ENCODE results near the gene TRIM28. TPM values are rescaled to one million over a fixed set of nuclear protein-coding genes. Genes with fewer than 3 reads are reported as not detected.

The TRIM28 gene
- total and polyA plus RNA-seq, 12 donors: 161 to 302 (median 240) TPM

- Histone ChIP-seq H3K4me3 (no peak overlapping the region), H3K27ac (no peak overlapping the region), H3K4me1 (replicated peaks in 1 of 2) (peaks cover 26 to 36% of the 10 kb centered on the region in 2 donors), H3K9me3 (replicated peaks in 1 of 3) (no peaks in the 10 kb centered on the region), H3K27me3 (no peaks in the 10 kb centered on the region), H3K36me3 (replicated peaks in 1 of 2) (peaks cover 0 to 66% of the 10 kb centered on the region in 2 donors)
- TF ChIP-seq CTCF (IDR thresholded peaks at IDR 0.05) (no peak), POLR2A (IDR thresholded peaks at IDR 0.05) (no peak)
- intact Hi-C loops (cut with DNase I): no loop called here
- DNase-seq: peak in 2 of 7 donors; percentile 35 to 54
- 88 to 100% (median 90%) methylated on average over 2 to 20 of the region's 20 CpGs for WGBS, 4 donors
Observed at GRCh38 chr19:58548859-58549663, 5.2 kb downstream of the TRIM28 start.

GRCh38 chr19:58549664-58550361, 5.9 kb downstream of the TRIM28 start:
- TF ChIP-seq POLR2A (IDR thresholded peaks at IDR 0.05) (no peak), CTCF (IDR thresholded peaks at IDR 0.05) (no peak)
- Histone ChIP-seq H3K36me3 (replicated peaks in 1 of 2) (peaks cover 0 to 66% of the 10 kb centered on the region in 2 donors), H3K4me1 (replicated peaks in 1 of 2) (peaks cover 29 to 39% of the 10 kb centered on the region in 2 donors), H3K27me3 (no peaks in the 10 kb centered on the region), H3K9me3 (replicated peaks in 1 of 3) (no peaks in the 10 kb centered on the region), H3K27ac (no peak overlapping the region), H3K4me3 (no peak overlapping the region)
- 76 to 85% (median 83%) methylated on average over 5 to 11 of the region's 11 CpGs for WGBS, 4 donors
- intact Hi-C loops (cut with DNase I): no loop called here
- DNase-seq: no peak

GRCh38 chr19:58550362-58551122, 6.7 kb downstream of the TRIM28 start:
- intact Hi-C loops (cut with DNase I): no loop called here
- Histone ChIP-seq H3K4me3 (no peak overlapping the region), H3K4me1 (replicated peaks in 1 of 2) (peaks cover 28 to 40% of the 10 kb centered on the region in 2 donors), H3K36me3 (replicated peaks in 1 of 2) (peaks cover 0 to 66% of the 10 kb centered on the region in 2 donors), H3K27ac (no peak overlapping the region), H3K27me3 (no peaks in the 10 kb centered on the region), H3K9me3 (replicated peaks in 1 of 3) (no peaks in the 10 kb centered on the region)
- 82 to 91% (median 86%) methylated on average over 10 to 13 of the region's 13 CpGs for WGBS, 4 donors
- TF ChIP-seq POLR2A (IDR thresholded peaks at IDR 0.05): no peak
- TF ChIP-seq CTCF (IDR thresholded peaks at IDR 0.05): no peak
- DNase-seq: peak in 1 of 7 donors; percentile 54

- Histone ChIP-seq H3K9me3 (replicated peaks in 1 of 3) (no peaks in the 10 kb centered on the region), H3K4me1 (replicated peaks in 1 of 2) (peaks cover 26 to 40% of the 10 kb centered on the region in 2 donors), H3K36me3 (replicated peaks in 1 of 2) (peaks cover 0 to 72% of the 10 kb centered on the region in 2 donors), H3K4me3 (no peak overlapping the region), H3K27ac (no peak overlapping the region), H3K27me3 (no peaks in the 10 kb centered on the region)
- DNase-seq: peak in 1 of 7 donors; percentile 53
- no peak for TF ChIP-seq POLR2A (IDR thresholded peaks at IDR 0.05)
- no peak for TF ChIP-seq CTCF (IDR thresholded peaks at IDR 0.05)
- intact Hi-C loops (cut with DNase I): no loop called here
- WGBS, 4 donors: 14 to 17% (median 15%) methylated on average over 1 of the region's 1 CpG
Observed at GRCh38 chr19:58551123-58551497, 7.2 kb downstream of the TRIM28 start.

Measured in adrenal gland (tissue), 12 donors.